Activated naive CD4-positive, alpha-beta T cell treated with anti-CD3 and anti-CD28 coated beads, Interleukin-2, amount 10 ng/mL, durations not matched to agents 7 days and 5 days (primary cell): Measurements from ENCODE around the gene RNF126.
"Not testable (repeated sequence)": the region's sequence is repeated elsewhere in the genome, so short reads cannot be mapped to it uniquely, and the experiment has no call there.

Source experiments
- CTCF ChIA-PET: fragments of 350-600 bp; sonication (Branson Sonifier 250); formaldehyde crosslinking; loops from one replicate; lab custom pipeline; 2021; ENCODE audit warnings: antibody characterized with exemption; lab: Charles Lee
- DNase-seq: peaks from one replicate; pipeline ENCODE4 v3.0.0-alpha.2; 2020
- H3K27ac Mint-ChIP-seq: one replicate; pipeline ENCODE4 v1.8.0; 2021; ENCODE audit warnings: mild to moderate bottlenecking, moderate library complexity, mixed read lengths
- H3K27me3 Mint-ChIP-seq: one replicate; pipeline ENCODE4 v1.8.0; 2021; ENCODE audit warnings: mild to moderate bottlenecking, mixed read lengths
- H3K36me3 Mint-ChIP-seq: one replicate; pipeline ENCODE4 v1.8.0; 2021; ENCODE audit warnings: mixed read lengths
- H3K4me1 Mint-ChIP-seq: one replicate; pipeline ENCODE4 v1.8.0; 2021; ENCODE audit warnings: mixed read lengths
- H3K4me3 Mint-ChIP-seq: one replicate; pipeline ENCODE4 v1.8.0; 2021; ENCODE audit warnings: mild to moderate bottlenecking, moderate library complexity, mixed read lengths
- H3K9me3 Mint-ChIP-seq: one replicate; pipeline ENCODE4 v1.8.0; 2021; ENCODE audit warnings: mixed read lengths

Gene RNF126

DNA sequence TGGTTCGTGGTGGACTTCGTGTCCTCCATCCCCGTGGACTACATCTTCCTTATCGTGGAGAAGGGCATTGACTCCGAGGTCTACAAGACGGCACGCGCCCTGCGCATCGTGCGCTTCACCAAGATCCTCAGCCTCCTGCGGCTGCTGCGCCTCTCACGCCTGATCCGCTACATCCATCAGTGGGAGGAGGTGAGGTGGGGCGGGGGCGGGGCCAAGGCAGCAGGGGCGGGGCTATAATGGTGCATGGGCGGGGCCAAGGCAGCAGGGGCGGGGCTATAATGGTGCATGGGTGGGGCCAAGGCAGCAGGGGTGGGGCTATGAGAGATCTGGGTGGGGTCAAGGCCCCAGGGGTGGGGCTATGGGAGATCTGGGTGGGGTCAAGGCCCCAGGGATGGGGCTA lies 59.2 kb downstream of the RNF126 start:
- H3K9me3 Mint-ChIP-seq, H3K27ac Mint-ChIP-seq, CTCF ChIA-PET, H3K4me3 Mint-ChIP-seq, H3K4me1 Mint-ChIP-seq, H3K36me3 Mint-ChIP-seq, H3K27me3 Mint-ChIP-seq: not testable (repeated sequence)
- DNase-seq: peak; percentile 36

DNA sequence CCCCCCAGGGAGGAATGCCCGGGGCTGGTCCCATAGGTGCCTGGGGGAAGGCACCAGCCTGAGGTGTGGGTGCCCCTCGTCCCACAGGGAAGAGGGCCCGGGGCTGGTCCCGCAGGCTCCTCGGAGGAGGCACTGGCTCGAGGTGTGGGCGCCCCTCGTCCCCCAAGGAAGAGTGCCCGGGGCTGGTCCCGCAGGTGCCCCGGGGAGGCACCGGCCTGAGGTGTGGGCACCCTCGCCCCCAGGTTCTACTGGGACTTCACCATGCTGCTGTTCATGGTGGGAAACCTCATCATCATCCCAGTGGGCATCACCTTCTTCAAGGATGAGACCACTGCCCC lies 59.7 kb downstream of the RNF126 start:
- H3K27ac Mint-ChIP-seq, CTCF ChIA-PET, H3K4me1 Mint-ChIP-seq, DNase-seq, H3K36me3 Mint-ChIP-seq, H3K4me3 Mint-ChIP-seq, H3K27me3 Mint-ChIP-seq, H3K9me3 Mint-ChIP-seq: not testable (repeated sequence)

DNA sequence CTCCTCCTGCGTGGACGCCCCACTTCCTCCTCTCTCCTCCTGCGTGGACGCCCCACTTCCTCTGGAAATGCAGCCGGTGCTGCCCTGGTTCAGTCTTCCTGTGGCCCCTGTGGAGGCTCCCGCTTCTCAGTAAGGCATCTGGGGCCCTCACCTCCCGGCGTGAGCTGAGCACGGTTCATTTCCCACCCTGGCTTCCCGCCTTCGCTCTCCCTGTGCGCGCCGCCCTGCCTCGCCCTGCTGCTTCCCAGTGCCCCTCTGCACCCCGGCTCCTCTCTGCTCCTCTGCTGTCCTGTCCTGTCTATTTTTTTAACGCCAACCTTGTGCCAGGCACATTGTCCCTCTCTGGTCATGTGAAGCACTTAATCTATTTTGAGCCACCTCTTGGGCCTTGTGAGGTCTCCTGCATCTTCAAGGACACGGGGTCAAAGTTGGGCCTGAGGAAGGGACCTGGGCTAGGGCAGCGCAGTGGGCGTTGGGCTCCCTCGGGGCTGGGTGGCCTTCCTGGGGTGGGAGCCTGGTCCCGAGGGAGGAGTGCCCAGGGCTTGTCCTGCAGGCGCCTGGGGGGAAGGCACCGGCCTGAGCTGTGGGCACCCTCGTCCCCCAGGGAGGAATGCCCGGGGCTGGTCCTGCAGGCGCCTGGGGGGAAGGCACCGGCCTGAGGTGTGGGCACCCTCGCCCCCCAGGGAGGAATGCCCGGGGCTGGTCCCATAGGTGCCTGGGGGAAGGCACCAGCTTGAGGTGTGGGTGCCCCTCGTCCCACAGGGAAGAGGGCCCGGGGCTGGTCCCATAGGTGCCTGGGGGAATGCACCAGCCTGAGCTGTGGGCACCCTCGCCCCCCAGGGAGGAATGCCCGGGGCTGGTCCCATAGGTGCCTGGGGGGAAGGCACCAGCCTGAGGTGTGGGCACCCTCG lies 60.4 kb downstream of the RNF126 start:
- CTCF ChIA-PET: interaction anchor here (0.7 kb wide), 1 partner anchor 28 kb away, joined by 3 read pairs; no protein-coding TSS in a partner anchor
- Mint-ChIP-seq H3K27me3 (no peaks in the 10 kb centered on the region), H3K4me1 (no peaks in the 10 kb centered on the region), H3K9me3 (peaks cover 2% of the 10 kb centered on the region), H3K36me3 (no peaks in the 10 kb centered on the region), H3K4me3 (no peak overlapping the region), H3K27ac (no peak overlapping the region)
- no peak for DNase-seq

DNA sequence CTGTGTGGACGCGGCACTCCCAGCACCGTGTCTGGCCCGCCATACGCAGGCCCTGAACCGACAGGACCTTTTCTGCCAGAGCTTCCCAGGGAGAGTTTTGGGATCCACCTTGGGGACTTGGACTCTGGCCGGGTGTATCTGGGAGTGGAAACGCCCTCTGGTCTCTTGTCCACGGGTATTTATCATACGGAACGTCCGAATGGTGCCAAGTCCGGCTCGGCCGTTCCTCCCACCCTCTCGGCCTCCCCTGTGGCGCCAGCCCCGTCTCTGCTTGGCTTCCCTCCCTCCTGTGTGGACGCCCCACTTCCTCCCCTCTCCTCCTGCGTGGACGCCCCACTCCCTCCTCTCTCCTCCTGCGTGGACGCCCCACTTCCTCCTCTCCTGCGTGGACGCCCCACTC lies 61.2 kb downstream of the RNF126 start:
- Mint-ChIP-seq H3K27me3 (no peaks in the 10 kb centered on the region), H3K4me3 (no peak overlapping the region), H3K9me3 (peaks cover 2% of the 10 kb centered on the region), H3K4me1 (no peaks in the 10 kb centered on the region), H3K36me3 (no peaks in the 10 kb centered on the region), H3K27ac (no peak overlapping the region)
- CTCF ChIA-PET: no interaction called here
- DNase-seq: no peak

DNA sequence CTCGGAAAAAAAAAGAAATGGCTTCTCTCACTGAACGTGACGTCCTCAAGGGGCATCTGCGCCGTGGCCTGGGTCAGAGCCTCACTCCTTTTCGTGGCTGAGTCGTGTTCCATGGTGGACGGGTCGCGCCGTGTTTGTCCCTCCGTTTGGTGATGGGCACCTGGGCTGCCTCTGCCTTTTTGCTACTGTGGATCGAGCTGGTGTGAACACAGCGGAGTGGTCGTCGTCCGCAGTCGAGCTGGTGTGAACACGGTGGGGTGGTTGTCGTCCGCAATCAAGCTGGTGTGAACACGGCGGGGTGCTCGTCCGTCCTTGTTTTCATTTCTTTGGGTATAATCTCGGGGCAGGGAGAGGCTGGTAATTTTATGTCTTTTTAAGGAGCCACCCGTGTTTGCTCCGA lies 61.7 kb downstream of the RNF126 start:
- H3K36me3 Mint-ChIP-seq: no peaks in the 10 kb centered on the region
- no peak for DNase-seq
- no peak overlapping the region for H3K4me3 Mint-ChIP-seq
- no peaks in the 10 kb centered on the region for H3K27me3 Mint-ChIP-seq
- CTCF ChIA-PET: no interaction called here
- peaks cover 2% of the 10 kb centered on the region for H3K9me3 Mint-ChIP-seq
- no peak overlapping the region for H3K27ac Mint-ChIP-seq
- no peaks in the 10 kb centered on the region for H3K4me1 Mint-ChIP-seq
